ENCODE data around the gene ANK2.

DNA sequence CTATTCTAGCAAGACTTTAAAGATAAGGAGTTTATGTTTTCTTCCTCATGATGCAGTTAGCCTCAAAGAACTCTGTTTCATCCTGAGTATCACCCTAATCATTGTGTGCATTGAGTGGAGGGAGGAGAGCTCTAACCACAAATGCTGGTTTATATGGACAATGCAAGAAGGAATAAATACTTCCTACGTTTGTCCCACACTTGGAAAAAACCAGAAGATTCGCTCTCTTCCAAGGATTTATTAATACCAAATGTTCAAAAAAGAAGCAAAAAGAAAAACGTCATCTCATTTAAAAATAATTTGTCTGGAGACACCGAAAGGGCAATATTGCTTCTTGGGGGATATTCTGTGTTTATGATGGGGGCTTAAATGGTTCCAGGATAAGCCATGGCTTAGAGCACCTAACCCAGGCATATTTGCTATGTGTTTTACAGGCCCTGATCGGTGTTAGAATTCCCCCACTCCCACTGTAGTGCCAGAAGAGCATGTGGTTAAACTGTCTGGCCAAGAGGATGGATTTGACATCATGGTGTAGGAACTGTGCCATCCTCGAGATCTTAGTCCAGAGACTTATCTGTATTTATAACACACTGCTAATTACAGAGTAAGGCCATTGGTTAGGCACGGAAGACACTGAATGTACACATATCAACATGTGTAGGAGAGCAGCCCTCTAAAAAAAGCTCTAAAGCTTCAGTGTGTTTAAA, 227.2 kb downstream of the ANK2 start:
- TF ChIP-seq EZH2 (IDR thresholded peaks at IDR 0.05; ENCODE audit: insufficient read depth, low read length) = no peak
- no peak for TF ChIP-seq CTCF (IDR thresholded peaks at IDR 0.05; ENCODE audit: insufficient read depth, low read depth, low read length)

All from astrocyte (in vitro differentiated cells and primary cell).